CD4-positive, alpha-beta T cell treated with Interleukin-4 for 1 hour (primary cell): ENCODE results near the gene MED8.
"Not testable (repeated sequence)": the region's sequence is repeated elsewhere in the genome, so short reads cannot be mapped to it uniquely, and the experiment has no call there.

ENCODE experiments used
- DNase-seq, 2 donors: peaks; one replicate each; pipeline ENCODE4 v3.0.0-alpha.2; 2020 to 2022

MED8 gene

GRCh38 chr1:43421976-43422750 is 32.6 kb upstream of the MED8 start:
- no peak for DNase-seq

- DNase-seq = no peak
Measured at GRCh38 chr1:43421396-43421795, 31.8 kb upstream of the MED8 start.

GRCh38 chr1:43420874-43421273 is 31.3 kb upstream of the MED8 start:
- DNase-seq = no peak

GRCh38 chr1:43419627-43420425 is 30.2 kb upstream of the MED8 start:
- no peak for DNase-seq

- no peak for DNase-seq
Measured at GRCh38 chr1:43418858-43419257, 29.3 kb upstream of the MED8 start.

GRCh38 chr1:43415901-43416300 is 26.3 kb upstream of the MED8 start:
- no peak for DNase-seq

GRCh38 chr1:43414634-43415223 is 25.1 kb upstream of the MED8 start:
- peak; percentile 67 to 71 for DNase-seq

- DNase-seq = not testable (repeated sequence)
Measured at GRCh38 chr1:43413426-43413825, 23.8 kb upstream of the MED8 start.

GRCh38 chr1:43410571-43410970 is 21.0 kb upstream of the MED8 start:
- no peak for DNase-seq

GRCh38 chr1:43405876-43406234 is 16.3 kb upstream of the MED8 start:
- no peak for DNase-seq

GRCh38 chr1:43405219-43405875 is 15.7 kb upstream of the MED8 start:
- DNase-seq = no peak

GRCh38 chr1:43404353-43404752 is 14.8 kb upstream of the MED8 start:
- no peak for DNase-seq

GRCh38 chr1:43402089-43402865 is 12.7 kb upstream of the MED8 start:
- no peak for DNase-seq

- not testable (repeated sequence) for DNase-seq
Measured at GRCh38 chr1:43400441-43400840, 10.8 kb upstream of the MED8 start.

GRCh38 chr1:43398227-43398626 is 8.6 kb upstream of the MED8 start:
- DNase-seq = no peak

GRCh38 chr1:43396059-43396458 is 6.5 kb upstream of the MED8 start:
- no peak for DNase-seq

- DNase-seq = no peak
Measured at GRCh38 chr1:43395523-43395922, 5.9 kb upstream of the MED8 start.

- DNase-seq = no peak
Measured at GRCh38 chr1:43392702-43393101, 3.1 kb upstream of the MED8 start.

- DNase-seq = no peak
Measured at GRCh38 chr1:43388613-43389012, 987 bp downstream of the MED8 start.

- DNase-seq = no peak
Measured at GRCh38 chr1:43387976-43388599, 1.5 kb downstream of the MED8 start.

GRCh38 chr1:43386676-43387075 is 2.9 kb downstream of the MED8 start:
- no peak for DNase-seq

GRCh38 chr1:43383449-43383848 is 6.2 kb downstream of the MED8 start:
- DNase-seq = peak in 1 of 2 donors; percentile 9
